Stimulated activated CD4-positive, alpha-beta T cell treated with anti-CD3 and anti-CD28 coated beads, Interleukin-1b, Interleukin-23, amount 100 ng/mL, for 48 hours (primary cell): ENCODE data around the gene TECTA.
"Not testable (repeated sequence)": the region's sequence is repeated elsewhere in the genome, so short reads cannot be mapped to it uniquely, and the experiment has no call there.

ENCODE experiments used
- DNase-seq: peaks from one replicate; pipeline ENCODE4 v3.0.0-alpha.2; 2020

Gene TECTA

DNA sequence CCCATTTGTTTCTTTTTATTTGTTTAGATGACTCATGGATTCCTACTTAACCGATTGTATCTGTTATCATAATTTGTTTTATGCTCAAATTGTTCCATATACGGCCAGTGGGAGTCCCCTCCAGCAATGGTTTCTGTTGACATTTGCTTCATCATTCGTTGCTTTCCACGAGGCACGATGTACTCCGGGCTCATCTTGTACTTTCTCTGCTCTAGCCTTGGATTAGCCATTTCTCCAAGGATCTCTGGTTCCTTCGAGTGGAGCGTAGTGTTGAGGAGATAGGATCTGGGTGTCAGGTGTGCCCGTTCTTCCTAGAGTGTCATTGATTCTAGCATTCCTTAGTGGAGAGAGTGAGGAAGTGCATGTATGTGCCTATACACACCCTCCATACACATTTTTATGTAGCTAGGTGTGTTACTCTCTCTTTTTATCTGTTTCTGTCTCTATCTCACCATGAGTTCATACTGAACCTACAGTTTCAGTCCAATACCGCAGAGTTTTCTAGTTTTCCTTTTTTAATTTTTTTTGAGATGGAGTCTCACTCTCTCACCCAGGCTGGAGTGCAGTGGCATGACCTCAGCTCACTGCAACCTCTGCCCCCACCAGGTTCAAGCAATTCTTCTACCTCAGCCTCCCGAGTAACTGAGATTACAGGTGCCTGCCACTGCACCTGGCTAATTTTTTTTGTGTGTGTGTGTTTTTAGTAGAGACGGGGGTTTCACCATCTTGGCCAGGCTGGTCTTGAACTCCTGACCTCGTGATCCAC is 31.4 kb downstream of the TECTA start:
- DNase-seq = no peak

- no peak for DNase-seq
These were observed 33.8 kb downstream of the TECTA start for GRCh38 chr11:121134741-121135312.

- no peak for DNase-seq
These were observed 36.0 kb downstream of the TECTA start for GRCh38 chr11:121137005-121137404.

DNA sequence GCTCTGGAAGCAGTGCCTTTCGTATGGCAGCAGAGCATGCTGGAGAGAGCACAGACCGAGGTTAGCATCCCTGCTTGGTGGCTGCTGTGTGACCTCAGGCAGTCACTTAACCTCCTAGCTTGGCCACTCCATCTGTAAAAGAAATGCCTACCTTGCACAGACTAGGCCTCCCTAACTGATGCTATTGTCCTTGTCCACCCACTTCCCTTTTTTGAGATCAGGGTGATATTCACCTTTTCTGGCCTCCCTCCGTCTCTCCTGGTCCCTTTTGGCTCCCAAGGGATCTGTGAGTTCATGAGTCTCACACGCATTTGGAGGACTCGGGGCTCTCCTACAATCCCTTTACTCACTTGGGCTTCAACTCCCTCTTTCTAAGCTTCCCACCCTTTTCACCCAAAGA is 37.2 kb downstream of the TECTA start:
- DNase-seq = no peak

- DNase-seq = no peak
These were observed 39.3 kb downstream of the TECTA start for GRCh38 chr11:121140369-121140768.

DNA sequence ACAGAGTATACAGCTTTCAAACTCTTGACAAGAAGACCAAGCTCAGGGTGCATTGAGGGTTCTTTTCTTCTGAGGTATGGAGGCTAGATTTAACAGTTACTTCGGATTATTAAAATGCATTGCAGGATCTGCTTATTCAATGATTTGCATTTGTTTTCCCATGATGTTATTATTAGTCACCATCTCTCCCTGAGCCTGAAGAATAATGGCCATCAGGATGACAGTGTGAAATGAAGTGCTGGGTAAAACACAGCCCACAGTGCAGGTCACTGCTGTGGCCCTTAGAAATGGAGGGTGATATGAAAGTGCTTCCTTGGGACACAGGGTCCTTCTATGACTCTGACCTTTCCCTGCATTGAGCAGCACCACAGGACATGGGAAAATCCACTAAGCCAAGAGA is 40.0 kb downstream of the TECTA start:
- DNase-seq = no peak

GRCh38 chr11:121143921-121144320 is 42.9 kb downstream of the TECTA start:
- DNase-seq = no peak

DNA sequence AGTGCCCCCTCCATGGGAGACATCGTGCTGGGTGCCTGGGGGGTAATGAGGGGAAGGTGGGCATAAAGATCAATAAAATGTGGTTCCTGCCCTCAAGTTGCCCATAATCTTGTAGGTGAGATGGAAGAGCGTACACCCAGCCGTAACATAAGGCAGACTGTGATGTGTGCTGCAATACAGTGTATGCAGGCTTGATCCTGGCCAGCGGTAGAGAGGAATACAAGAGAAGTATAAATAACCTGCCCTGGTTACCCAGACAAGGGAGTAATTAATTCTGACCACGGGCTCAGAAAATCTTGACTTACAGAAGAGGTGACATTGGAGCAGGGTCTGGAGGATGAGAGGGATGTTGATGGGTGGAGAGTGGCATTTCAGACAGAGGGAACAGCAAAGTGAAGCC is 43.7 kb downstream of the TECTA start:
- no peak for DNase-seq

DNA sequence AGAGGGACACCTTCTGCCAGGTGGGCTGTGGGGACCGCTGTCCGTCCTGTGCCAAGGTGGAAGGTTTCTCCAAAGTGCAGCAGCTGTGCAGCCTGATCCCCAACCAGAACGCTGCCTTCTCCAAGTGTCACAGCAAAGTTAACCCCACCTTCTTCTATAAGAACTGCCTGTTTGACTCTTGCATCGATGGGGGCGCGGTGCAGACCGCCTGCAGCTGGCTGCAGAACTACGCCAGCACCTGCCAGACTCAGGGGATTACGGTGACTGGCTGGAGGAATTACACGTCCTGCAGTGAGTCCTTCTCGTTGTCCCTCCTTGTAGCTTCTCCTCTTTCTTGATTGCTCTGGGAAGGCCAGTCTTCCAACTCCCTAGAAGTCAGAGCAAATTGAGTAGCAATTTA is 44.8 kb downstream of the TECTA start:
- no peak for DNase-seq

GRCh38 chr11:121149116-121149515 is 48.1 kb downstream of the TECTA start:
- no peak for DNase-seq

DNA sequence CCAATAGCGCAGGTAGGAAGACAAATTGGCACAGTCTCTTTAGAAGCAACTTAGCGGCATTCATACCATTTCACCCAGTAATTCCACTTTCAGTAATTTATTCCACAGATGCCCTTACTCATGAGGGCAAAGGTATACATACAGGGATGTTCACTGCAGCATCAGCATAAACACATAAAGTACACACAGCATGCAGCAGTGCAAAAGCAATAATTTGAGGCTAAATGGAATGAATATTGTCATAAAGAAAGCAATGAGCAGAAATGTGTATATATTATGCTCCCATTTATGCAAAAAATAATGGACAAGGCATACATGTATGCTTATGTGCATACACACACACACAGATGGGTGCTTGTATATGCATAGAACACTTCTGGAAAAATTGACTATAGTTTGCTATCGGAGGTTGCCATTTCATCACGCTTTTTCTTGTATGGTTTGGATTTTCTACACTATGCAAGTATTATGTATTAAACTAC is 50.2 kb downstream of the TECTA start:
- DNase-seq = no peak

DNA sequence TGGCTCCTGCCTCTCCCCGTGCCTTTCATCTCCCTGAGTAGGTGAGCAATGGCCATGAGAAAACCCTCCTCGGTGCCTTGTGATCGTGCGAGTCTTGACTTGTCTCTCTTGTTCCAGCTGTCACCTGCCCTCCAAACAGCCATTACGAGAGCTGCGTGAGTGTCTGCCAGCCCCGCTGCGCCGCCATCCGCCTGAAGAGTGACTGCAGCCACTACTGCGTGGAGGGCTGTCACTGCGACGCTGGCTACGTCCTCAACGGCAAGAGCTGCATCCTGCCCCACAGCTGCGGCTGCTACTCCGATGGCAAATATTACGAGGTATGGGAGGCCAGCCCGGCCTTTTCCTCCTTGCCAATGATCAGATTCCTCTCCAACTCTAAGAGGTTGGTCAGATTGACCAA is 51.7 kb downstream of the TECTA start:
- DNase-seq = no peak

DNA sequence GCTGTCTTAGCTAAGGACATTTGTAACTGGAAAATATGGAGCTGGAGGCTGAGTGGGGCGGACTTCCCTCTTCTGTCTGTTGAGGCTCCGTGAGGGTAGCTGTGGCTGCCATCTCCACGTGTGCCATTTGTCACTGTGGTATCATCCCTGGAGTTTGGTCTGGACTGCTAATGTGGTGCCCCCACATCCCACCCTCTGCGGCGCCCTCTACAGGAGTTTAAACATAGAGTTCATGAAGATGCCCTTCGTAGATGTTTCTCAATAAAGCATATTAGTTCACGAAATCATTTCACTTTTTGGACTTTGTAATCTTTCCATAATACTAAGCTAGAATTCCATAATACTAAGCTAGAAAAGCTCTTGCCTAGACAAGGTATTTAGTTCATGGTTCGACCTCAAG is 52.4 kb downstream of the TECTA start:
- DNase-seq = no peak

DNA sequence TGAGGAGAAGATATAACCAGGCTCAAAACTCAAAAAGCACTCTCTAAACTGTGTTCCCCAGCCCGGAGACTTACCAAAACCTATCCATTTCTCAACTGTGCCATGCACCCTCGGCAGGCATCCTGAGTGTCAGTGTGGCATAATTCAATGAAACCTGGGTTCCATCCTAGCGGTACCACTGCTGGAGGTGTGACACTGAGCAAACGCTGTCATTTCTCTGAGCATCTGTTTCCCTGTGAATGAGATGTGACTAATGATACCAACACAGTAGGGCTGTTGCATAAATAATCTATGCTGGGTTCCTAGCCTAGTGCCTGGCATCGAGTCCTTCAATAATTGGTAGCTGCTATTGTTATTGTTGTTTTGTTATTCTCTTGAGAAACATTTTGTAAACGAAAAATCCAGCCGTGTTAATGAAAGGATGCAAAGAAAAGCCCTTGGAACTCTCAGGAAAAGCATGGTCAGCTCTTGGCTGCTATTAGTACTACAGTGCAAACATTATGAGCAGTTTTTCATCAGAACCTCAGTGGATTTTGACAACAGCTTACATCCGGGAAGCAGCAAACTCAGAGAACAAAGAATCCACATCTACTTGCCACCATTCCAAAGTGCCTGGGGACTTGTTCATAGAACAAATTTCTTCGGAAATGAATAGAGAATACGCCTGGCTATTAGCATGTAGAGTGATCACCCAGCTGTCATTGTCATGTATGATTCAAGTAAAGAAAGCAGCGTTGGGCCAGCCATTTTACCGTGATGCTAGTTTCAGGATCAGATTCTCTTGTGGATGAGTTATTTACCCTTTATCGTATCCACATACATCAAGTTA is 53.7 kb downstream of the TECTA start:
- no peak for DNase-seq

- DNase-seq = no peak
These were observed 56.7 kb downstream of the TECTA start for GRCh38 chr11:121157756-121158155.

- DNase-seq = no peak
These were observed 58.7 kb downstream of the TECTA start for GRCh38 chr11:121159741-121160140.

- DNase-seq = no peak
These were observed 60.4 kb downstream of the TECTA start for GRCh38 chr11:121161349-121161917.

DNA sequence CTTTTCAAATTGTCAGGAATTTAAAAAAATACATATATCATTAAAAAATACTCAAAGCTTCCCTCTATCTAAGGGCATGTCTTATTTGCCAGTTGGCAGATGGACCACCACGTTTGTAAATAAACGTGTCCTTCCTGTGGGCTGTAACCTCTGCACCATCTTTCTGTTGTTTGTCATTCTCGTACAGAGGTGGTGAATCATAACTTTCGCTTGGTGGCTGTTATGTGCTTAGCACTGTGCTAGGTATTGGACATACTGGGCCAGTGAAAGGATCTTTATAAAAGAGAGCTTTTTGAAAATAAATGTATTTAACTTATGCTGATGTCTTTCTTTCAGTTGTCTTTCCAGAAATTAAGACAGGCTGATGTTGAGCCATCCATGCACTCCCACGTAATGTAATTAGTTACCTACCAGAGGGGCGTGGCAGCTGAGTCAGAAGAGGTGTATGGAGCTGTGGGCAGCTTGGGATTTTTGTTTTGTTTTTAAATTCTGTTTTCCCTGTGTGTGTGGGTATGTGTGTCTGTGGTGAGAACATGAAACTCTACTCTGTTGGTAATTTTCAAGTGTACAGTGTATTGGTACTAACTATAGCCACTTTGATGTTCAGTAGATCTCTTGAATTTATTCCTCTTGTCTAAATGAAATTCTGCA is 62.7 kb downstream of the TECTA start:
- no peak for DNase-seq

GRCh38 chr11:121177629-121178028 is 76.6 kb downstream of the TECTA start:
- DNase-seq = not testable (repeated sequence)

- DNase-seq = no peak
These were observed 78.3 kb downstream of the TECTA start for GRCh38 chr11:121179306-121179705.

DNA sequence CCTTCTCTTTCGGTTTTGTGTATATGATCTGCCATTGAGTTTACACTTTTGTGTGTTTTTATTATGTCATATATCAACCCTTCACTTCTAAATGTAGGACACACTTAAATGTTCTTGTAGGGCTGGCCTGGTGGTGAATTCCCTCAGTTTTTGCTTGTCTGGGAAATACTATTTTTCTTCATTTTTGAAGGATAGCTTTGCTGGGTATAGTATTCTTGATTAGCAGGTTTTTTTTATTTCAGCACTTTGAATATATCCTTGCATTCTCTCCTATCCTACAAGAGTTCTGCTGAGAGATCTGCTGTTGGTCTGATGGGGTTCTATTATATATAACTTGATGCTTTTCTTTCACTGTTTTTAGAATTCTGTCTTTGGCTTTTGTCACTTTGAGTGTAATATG is 79.1 kb downstream of the TECTA start:
- no peak for DNase-seq

DNA sequence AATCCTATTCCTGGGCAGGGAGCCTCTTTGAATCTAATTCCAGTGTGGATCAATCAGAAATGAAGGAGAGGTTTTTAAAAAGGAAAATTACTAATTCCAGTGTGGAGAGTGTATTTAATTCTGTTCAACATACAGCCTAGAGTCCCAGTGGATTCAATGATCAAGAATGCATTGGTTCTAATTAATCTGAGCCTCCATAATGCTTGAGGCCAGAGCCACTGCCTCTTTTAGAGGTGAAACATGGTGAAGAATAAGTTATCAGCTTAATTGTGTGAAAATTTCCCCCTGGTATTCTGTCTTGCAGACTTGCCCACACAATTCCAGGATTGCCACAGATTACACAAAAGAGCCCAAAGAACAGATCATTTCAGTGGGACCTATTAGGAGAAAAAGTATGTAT is 87.7 kb downstream of the TECTA start:
- no peak for DNase-seq

DNA sequence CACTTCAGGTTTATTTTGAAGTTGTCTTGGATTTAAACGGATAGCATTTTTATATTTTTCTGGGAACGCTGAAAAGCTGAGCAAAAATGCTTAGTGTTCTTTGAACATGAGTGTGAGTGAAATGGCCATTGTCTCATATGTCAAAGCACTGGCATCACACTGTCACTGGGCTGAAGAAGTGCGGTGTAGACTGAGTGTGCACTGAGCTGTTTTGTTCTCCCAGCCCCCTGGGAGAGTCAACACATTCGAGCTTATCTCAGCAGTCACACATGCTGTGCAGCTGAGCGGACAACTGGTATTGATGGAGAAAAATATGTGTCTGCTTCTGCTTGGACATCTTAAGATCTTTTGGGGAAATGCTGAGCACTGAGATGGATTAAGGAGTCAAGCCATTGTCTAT is 90.8 kb downstream of the TECTA start:
- no peak for DNase-seq
